K562 (cell line): Measurements from ENCODE around the gene SDC1. TPM values are rescaled to one million over a fixed set of nuclear protein-coding genes. Genes with fewer than 3 reads are reported as not detected.

Experiments used
- CHD2 ChIP-seq: IDR thresholded peaks from 2 replicates; pipeline ENCODE4 v1.6.1; 2011; ENCODE audit warnings: low read depth, low read length
- FOS ChIP-seq: IDR thresholded peaks from 3 replicates; pipeline ENCODE4 v1.6.1; 2011; ENCODE audit not compliant: insufficient read length; ENCODE audit errors: extremely low read depth
- FOSL1 ChIP-seq: fragments of 200-800 bp; sonication (Bioruptor generic); conservative IDR thresholded peaks from 2 replicates; pipeline ENCODE4 v1.6.1; 2016; ENCODE audit warnings: missing genetic modification characterization, missing compliant biosample characterization
- FOXJ2 ChIP-seq: fragments of 200-800 bp; sonication (Bioruptor generic); IDR thresholded peaks from 2 replicates; pipeline ENCODE4 v1.6.1; 2016; ENCODE audit warnings: missing genetic modification characterization, missing compliant biosample characterization
- GATAD2A ChIP-seq: fragments of 450-650 bp; IDR thresholded peaks from 2 replicates; pipeline ENCODE4 v1.6.1; 2017
- GTF2A2 ChIP-seq: IDR thresholded peaks from 2 replicates; pipeline ENCODE4 v1.6.1; 2016; ENCODE audit warnings: mild to moderate bottlenecking, missing genetic modification characterization, missing compliant biosample characterization
- KDM2B ChIP-seq: fragments of 250-450 bp; sonication (Bioruptor Pico); IDR thresholded peaks from 2 replicates; pipeline ENCODE4 v1.8.0; 2021; ENCODE audit warnings: mild to moderate bottlenecking, moderate library complexity
- NCOA1 ChIP-seq: fragments of 450-650 bp; IDR thresholded peaks from 2 replicates; pipeline ENCODE4 v1.6.1; 2016; ENCODE audit warnings: low read depth
- NFRKB ChIP-seq: fragments of 450-650 bp; IDR thresholded peaks from 2 replicates; pipeline ENCODE4 v1.6.1; 2016; ENCODE audit warnings: low read depth
- NUFIP1 ChIP-seq: fragments of 450-650 bp; IDR thresholded peaks from 2 replicates; pipeline ENCODE4 v1.6.1; 2018; ENCODE audit not compliant: partially characterized antibody
- PCBP1 ChIP-seq: fragments of 200-400 bp; formaldehyde crosslinking; IDR thresholded peaks from 2 replicates; pipeline ENCODE4 v1.6.1; 2018; ENCODE audit warnings: mild to moderate bottlenecking, low read depth, low read length; ENCODE audit not compliant: poor library complexity, severe bottlenecking
- POLR2H ChIP-seq: IDR thresholded peaks from 2 replicates; pipeline ENCODE4 v1.6.1; 2016; ENCODE audit warnings: missing genetic modification characterization, low read depth, mild to moderate bottlenecking, control low read depth, missing compliant biosample characterization, moderate library complexity
- PPARD ChIP-seq: fragments of 250-450 bp; sonication (Bioruptor Pico); IDR thresholded peaks from 2 replicates; pipeline ENCODE4 v1.8.0; 2022; ENCODE audit warnings: inconsistent platforms, mild to moderate bottlenecking, moderate library complexity
- RUNX1 ChIP-seq: sonication (generic); IDR thresholded peaks from 2 replicates; pipeline ENCODE4 v1.6.1; 2016; ENCODE audit warnings: antibody characterized with exemption, low read depth
- SMAD4 ChIP-seq: fragments of 250-450 bp; sonication (Bioruptor Pico); conservative IDR thresholded peaks from 2 replicates; pipeline ENCODE4 v1.8.0; 2021; ENCODE audit warnings: inconsistent platforms, mild to moderate bottlenecking, moderate library complexity
- TAF7 ChIP-seq: fragments of 450-650 bp; IDR thresholded peaks from 2 replicates; pipeline ENCODE4 v1.6.1; 2016; ENCODE audit warnings: missing genetic modification characterization, missing compliant biosample characterization
- ZBTB8A ChIP-seq: fragments of 450-650 bp; IDR thresholded peaks from 2 replicates; pipeline ENCODE4 v1.6.1; 2018; ENCODE audit warnings: mild to moderate bottlenecking, moderate library complexity; ENCODE audit not compliant: partially characterized antibody
- ZBTB9 ChIP-seq: fragments of 450-650 bp; formaldehyde crosslinking; IDR thresholded peaks from 2 replicates; pipeline ENCODE4 v1.4.0; 2020; ENCODE audit warnings: mild to moderate bottlenecking, moderate library complexity
- ZNF134 ChIP-seq: fragments of 250-450 bp; sonication (Bioruptor Pico); conservative IDR thresholded peaks from 2 replicates; pipeline ENCODE4 v1.4.0; 2020
- ZNF212 ChIP-seq: fragments of 450-650 bp; formaldehyde crosslinking; IDR thresholded peaks from 2 replicates; pipeline ENCODE4 v1.4.0; 2020; ENCODE audit warnings: mild to moderate bottlenecking
- polyA plus RNA-seq, 8 experiments: library from polyadenylated mRNA; depleted of rRNA in 4 of 8; stranded (reverse) in 5 of 8; unstranded in 3 of 8; fragments of >200 nt; fragmentation: Nextera tagmentation in 2 of 8; fragmentation: Illumina TruSeq in 1 of 8; extraction: Ambion mirVana in 2 of 8; extraction: Trizol in 1 of 8; gene quantifications; 2 replicates each; pipeline versions ENCODE4 v1.2.1 to v1.2.3, GENCODE V29; 2011 to 2014; ENCODE audit warnings: inconsistent platforms in 1 of 8, missing spikeins in 1 of 8
- total RNA-seq, 7 experiments: library from RNA; depleted of rRNA in 6 of 7; stranded (reverse); fragments of >200 nt in 6 of 7; fragmentation: Illumina TruSeq in 2 of 7; extraction: Trizol in 2 of 7; gene quantifications; 2 replicates each; pipeline versions ENCODE4 v1.2.1 to v1.2.3, GENCODE V29; 2011 to 2021; ENCODE audit warnings: low replicate concordance in 1 of 7
- TF ChIP-seq, protein P1 (sequence below): fragments of 250-450 bp; sonication (Bioruptor Pico); IDR thresholded peaks from 2 replicates; pipeline ENCODE4 v1.5.1; 2021; ENCODE audit warnings: mild to moderate bottlenecking
- TF ChIP-seq, protein P2 (sequence below): fragments of 450-650 bp; formaldehyde crosslinking; IDR thresholded peaks from 2 replicates; pipeline ENCODE4 v1.4.0; 2020; ENCODE audit warnings: mild to moderate bottlenecking, moderate library complexity

SDC1 gene
- total and polyA plus RNA-seq, 9 of the 15 experiments (the other 6 are each of a cell fraction or from before 2014, with no cell fraction given) = 0.06 to 2.7 (median 0.49) TPM

- TF ChIP-seq NFRKB (0 out of 2 replicates have a peak, but pooled peaks have one; percentile 30), ZNF134 (CRISPR knock-in tag) (peak; percentile 52; the same call in 1 of the 2 replicates), NUFIP1 (no peak), ZBTB9 (CRISPR knock-in tag) (no peak), FOS (peak; percentile 57), SMAD4 (CRISPR knock-in tag) (no peak; the same call in 1 of the 2 replicates), ZBTB8A (no peak), PCBP1 (no peak), FOXJ2 (tag) (peak; percentile 70; the same call in 1 of the 2 replicates), NCOA1 (no peak), TAF7 (tag) (no peak), KDM2B (CRISPR knock-in tag) (no peak), PPARD (no peak), FOSL1 (tag) (peak; percentile 92), ZNF212 (CRISPR knock-in tag) (no peak), RUNX1 (no peak), POLR2H (tag) (no peak), GATAD2A (no peak), GTF2A2 (tag) (no peak), CHD2 (no peak)
- TF ChIP-seq, protein P1, sequence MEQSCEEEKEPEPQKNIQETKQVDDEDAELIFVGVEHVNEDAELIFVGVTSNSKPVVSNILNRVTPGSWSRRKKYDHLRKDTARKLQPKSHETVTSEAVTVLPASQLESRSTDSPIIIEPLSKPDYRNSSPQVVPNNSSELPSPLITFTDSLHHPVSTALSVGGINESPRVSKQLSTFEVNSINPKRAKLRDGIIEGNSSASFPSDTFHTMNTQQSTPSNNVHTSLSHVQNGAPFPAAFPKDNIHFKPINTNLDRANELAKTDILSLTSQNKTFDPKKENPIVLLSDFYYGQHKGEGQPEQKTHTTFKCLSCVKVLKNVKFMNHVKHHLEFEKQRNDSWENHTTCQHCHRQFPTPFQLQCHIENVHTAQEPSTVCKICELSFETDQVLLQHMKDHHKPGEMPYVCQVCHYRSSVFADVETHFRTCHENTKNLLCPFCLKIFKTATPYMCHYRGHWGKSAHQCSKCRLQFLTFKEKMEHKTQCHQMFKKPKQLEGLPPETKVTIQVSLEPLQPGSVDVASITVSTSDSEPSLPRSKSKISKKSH (CRISPR knock-in tag) = no peak
- TF ChIP-seq, protein P2, sequence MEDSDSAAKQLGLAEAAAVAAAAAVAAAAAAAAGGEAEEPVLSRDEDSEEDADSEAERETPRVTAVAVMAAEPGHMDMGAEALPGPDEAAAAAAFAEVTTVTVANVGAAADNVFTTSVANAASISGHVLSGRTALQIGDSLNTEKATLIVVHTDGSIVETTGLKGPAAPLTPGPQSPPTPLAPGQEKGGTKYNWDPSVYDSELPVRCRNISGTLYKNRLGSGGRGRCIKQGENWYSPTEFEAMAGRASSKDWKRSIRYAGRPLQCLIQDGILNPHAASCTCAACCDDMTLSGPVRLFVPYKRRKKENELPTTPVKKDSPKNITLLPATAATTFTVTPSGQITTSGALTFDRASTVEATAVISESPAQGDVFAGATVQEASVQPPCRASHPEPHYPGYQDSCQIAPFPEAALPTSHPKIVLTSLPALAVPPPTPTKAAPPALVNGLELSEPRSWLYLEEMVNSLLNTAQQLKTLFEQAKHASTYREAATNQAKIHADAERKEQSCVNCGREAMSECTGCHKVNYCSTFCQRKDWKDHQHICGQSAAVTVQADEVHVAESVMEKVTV (CRISPR knock-in tag) = no peak
These were observed 38.7 kb downstream of the SDC1 start (continued) for GRCh38 chr2:20186078-20186854.
